ENCODE data around the gene DAND5.

GRCh38 chr19:12952488-12953137, 16.8 kb upstream of the DAND5 start:
- TF ChIP-seq CTCF (IDR thresholded peaks at IDR 0.05 in 8 of 11, conservative IDR thresholded peaks at IDR 0.05 in 3 of 11), result no peak
- no peak for TF ChIP-seq POLR2A (IDR thresholded peaks at IDR 0.05)
- no peak for TF ChIP-seq POLR2AphosphoS5 (IDR thresholded peaks at IDR 0.05)

Measured in spleen (tissue), 7 donors.